Adrenal gland (tissue), 12 donors: Measurements from ENCODE around the gene CACNA1I. TPM values are rescaled to one million over a fixed set of nuclear protein-coding genes. Genes with fewer than 3 reads are reported as not detected.

Experiments used
- DNase-seq, 7 donors: peaks; one replicate each; pipeline ENCODE4 v3.0.0-alpha.2; 2019 to 2020
- H3K27ac ChIP-seq, 5 donors: fragments of 200-600 bp; sonication (generic) in 4 of 5; 1 replicate in 3 of 5; 2 replicates in 2 of 5; pipeline versions ENCODE4 v1.5.1 to v1.8.0; 2016 to 2020; ENCODE audit warnings: mild to moderate bottlenecking in 1 of 5
- H3K27me3 ChIP-seq: fragments of 200-600 bp; 2 replicates; pipeline ENCODE4 v1.8.0; 2021
- H3K36me3 ChIP-seq, 2 donors: fragments of 200-600 bp; replicated peaks in 1 of 2; 1 replicate in 1 of 2; 2 replicates in 1 of 2; pipeline versions ENCODE4 v1.5.1 to v1.8.0; 2018 to 2022
- H3K4me1 ChIP-seq, 2 donors: fragments of 200-600 bp; replicated peaks in 1 of 2; 1 replicate in 1 of 2; 2 replicates in 1 of 2; pipeline versions ENCODE4 v1.5.1 to v1.8.0; 2018 to 2021
- H3K4me3 ChIP-seq, 4 donors: fragments of 200-600 bp; sonication (generic) in 3 of 4; one replicate each; pipeline ENCODE4 v1.5.1; 2016 to 2018
- H3K9me3 ChIP-seq, 3 donors: fragments of 200-600 bp; sonication (generic) in 1 of 3; replicated peaks in 1 of 3; 1 replicate in 2 of 3; 2 replicates in 1 of 3; pipeline versions ENCODE4 v1.5.1 to v1.8.0; 2016 to 2021
- POLR2A ChIP-seq, 2 donors: fragments of 450-650 bp; IDR thresholded peaks; one replicate each; pipeline ENCODE4 v1.6.1; 2017; ENCODE audit warnings: antibody characterized with exemption in 2 of 2, mild to moderate bottlenecking in 2 of 2, moderate library complexity in 1 of 2
- WGBS, 4 donors: extraction: QIAGEN DNeasy Blood & Tissue Kit in 2 of 4; methylation state at CpG; one replicate each; pipeline versions ENCODE4 v1.1.5 to v1.1.7; 2013 to 2017; 5-methylcytosine and 5-hydroxymethylcytosine counted together
- intact Hi-C, 2 donors: fragments of 100-400 bp; cut with DNase I; formaldehyde crosslinking; loops; one replicate each; pipeline versions ENCODE4 v1.14.1 to v1.15.0; 2022 to 2023
- polyA plus RNA-seq, 3 donors: library from polyadenylated mRNA; stranded (reverse); fragments of 200-250 nt in 2 of 3; fragments of 350-450 nt in 1 of 3; fragmentation: Illumina TruSeq in 1 of 3; extraction: RNeasy Lipid Tissue Mini Kit (QIAGEN cat#74804) in 1 of 3; gene quantifications; one replicate each; pipeline ENCODE4 v1.2.3, GENCODE V29; 2013 to 2014
- total RNA-seq, 9 donors: library from RNA; depleted of rRNA in 4 of 9; stranded (reverse); fragments of >200 nt in 4 of 9; fragments of 120-200 nt in 1 of 9; fragmentation: NEBNext Ultra II Directional in 1 of 9; extraction: Animal tissue kit (Norgen Biotek cat#: 25700) in 1 of 9; gene quantifications; one replicate each; pipeline versions ENCODE4 v1.1.0 to v1.2.4, GENCODE V29; 2013 to 2023
- TF ChIP-seq, protein P1 (sequence below), 6 experiments: fragments of 450-650 bp in 4 of 6; fragments of 200-600 bp in 2 of 6; sonication (generic) in 1 of 6; IDR thresholded peaks; 1 replicate in 5 of 6; 2 replicates in 1 of 6; pipeline versions ENCODE4 v1.5.1 to v1.8.0; 2016 to 2021; ENCODE audit warnings: antibody characterized with exemption in 6 of 6, mild to moderate bottlenecking in 2 of 6, moderate library complexity in 1 of 6
- donor health status: healthy with polysubstance abuse.
- donor health status: Bipolar disorder and iron deficiency.
- donor health status: DM: yes; HTN: yes; CAD: no.
- donor health status: DM: no; HTN: no; CAD: no.
- donor health status: DM: no; HTN: no; CAD: no.
- donor health status: DM: yes; HTN: yes; CAD: no.

CACNA1I gene
- total and polyA plus RNA-seq, 12 donors, result 0.06 to 20.1 (median 3.2) TPM

DNA sequence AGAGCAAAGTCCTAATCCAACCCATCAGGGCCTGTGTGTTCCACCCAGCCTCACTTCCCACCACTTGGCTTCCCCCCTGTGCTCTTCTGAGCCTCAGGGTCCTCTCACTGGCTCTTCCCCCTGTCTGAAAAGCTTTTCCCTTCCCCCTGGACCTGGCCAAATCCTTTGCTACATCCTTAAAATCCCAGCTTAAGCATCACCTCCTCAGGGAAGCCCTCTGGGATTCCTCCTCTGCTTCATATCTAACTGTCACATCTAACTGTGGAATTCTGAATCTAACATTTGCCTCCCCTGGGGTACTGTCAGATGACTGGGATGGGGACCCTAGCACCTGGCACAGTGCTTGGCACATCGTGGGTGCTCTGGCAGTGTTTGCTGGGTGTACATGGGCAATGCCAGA lies 985 bp downstream of the CACNA1I start:
- H3K4me3 ChIP-seq, result no peak overlapping the region
- intact Hi-C loops, result no loop called here
- TF ChIP-seq, protein P1, sequence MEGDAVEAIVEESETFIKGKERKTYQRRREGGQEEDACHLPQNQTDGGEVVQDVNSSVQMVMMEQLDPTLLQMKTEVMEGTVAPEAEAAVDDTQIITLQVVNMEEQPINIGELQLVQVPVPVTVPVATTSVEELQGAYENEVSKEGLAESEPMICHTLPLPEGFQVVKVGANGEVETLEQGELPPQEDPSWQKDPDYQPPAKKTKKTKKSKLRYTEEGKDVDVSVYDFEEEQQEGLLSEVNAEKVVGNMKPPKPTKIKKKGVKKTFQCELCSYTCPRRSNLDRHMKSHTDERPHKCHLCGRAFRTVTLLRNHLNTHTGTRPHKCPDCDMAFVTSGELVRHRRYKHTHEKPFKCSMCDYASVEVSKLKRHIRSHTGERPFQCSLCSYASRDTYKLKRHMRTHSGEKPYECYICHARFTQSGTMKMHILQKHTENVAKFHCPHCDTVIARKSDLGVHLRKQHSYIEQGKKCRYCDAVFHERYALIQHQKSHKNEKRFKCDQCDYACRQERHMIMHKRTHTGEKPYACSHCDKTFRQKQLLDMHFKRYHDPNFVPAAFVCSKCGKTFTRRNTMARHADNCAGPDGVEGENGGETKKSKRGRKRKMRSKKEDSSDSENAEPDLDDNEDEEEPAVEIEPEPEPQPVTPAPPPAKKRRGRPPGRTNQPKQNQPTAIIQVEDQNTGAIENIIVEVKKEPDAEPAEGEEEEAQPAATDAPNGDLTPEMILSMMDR (IDR thresholded peaks at IDR 0.05), result no peak
- no peak for TF ChIP-seq POLR2A (IDR thresholded peaks at IDR 0.05)
- no peaks in the 10 kb centered on the region for H3K9me3 ChIP-seq
- no peaks in the 10 kb centered on the region for H3K36me3 ChIP-seq
- H3K4me1 ChIP-seq, result peaks cover 8 to 11% of the 10 kb centered on the region in 2 donors
- H3K27me3 ChIP-seq, result no peaks in the 10 kb centered on the region
- WGBS, 4 donors, result 65 to 90% (median 83%) methylated on average over 1 of the region's 1 CpG
- DNase-seq, result no peak
- no peak overlapping the region for H3K27ac ChIP-seq

DNA sequence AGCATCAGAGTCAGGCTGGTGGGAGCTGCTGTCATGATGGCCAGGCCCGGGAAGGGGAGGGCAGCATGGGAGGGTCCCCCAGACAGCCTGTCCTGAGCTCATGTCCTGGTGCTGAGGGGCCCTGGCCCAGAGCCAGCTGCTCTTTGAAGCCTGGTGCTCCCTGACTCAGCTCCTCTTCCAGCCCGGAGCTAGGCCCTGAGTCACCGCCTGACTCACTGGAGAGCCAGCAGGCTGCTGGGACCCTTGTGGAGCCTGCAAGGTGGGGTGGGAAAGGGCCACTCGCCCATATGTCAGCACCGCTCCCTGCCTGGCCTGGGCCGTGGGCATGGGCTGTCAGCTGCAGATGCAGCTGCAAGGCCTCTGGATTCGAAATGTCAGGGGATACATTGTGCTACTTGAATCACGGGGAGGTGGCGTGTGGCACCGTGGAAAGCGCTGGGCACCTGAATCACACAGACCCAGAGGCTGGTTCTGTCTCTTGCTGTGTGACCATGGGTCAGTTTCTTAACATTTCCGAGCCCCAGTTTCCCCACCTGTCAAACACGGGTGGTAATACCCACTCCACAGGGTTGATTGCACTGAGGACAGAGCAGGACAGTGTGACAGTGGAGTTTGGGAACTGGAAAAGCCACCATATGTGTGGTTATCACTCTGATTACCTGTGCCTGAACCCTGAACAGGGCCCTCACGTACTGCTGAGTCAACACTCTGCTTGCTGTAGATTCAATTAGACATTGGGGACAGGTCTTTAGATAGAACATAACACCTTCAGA lies 4.4 kb downstream of the CACNA1I start:
- intact Hi-C loops, result no loop called here

DNA sequence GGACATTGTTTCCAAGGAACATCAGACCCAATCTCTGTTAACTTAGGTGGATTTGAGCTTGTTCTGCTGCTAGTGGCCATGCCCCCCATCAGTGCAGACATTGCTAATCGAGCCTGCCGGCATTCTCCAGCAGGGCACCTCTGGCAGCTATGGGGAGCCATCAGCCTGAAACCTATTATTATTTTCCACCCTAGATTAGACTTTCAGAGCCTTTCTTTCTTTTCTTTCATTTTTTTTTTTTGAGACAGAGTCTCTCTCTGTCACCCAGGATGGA lies 4.9 kb downstream of the CACNA1I start:
- Histone ChIP-seq H3K4me1 (peaks cover 8 to 11% of the 10 kb centered on the region in 2 donors), H3K9me3 (no peaks in the 10 kb centered on the region), H3K36me3 (no peaks in the 10 kb centered on the region), H3K27ac (peak overlapping the region in 3 of 5 donors; percentile 57 to 90 (median 66)), H3K27me3 (no peaks in the 10 kb centered on the region), H3K4me3 (no peak overlapping the region)
- intact Hi-C loops, result no loop called here
- DNase-seq, result no peak
- 77 to 93% (median 84%) methylated on average over 2 of the region's 2 CpGs for WGBS, 4 donors
- TF ChIP-seq, protein P1 (IDR thresholded peaks at IDR 0.05), result no peak
- no peak for TF ChIP-seq POLR2A (IDR thresholded peaks at IDR 0.05)

More for the DNA sequence above, 4.4 kb downstream of the CACNA1I start:
- peak; percentile 84 to 97 (median 92) for DNase-seq
- WGBS, 4 donors, result 50 to 57% (median 53%) methylated on average over 9 to 14 of the region's 14 CpGs
- Histone ChIP-seq H3K27ac (peak overlapping the region in 3 of 5 donors; percentile 57 to 90 (median 66)), H3K36me3 (no peaks in the 10 kb centered on the region), H3K9me3 (no peaks in the 10 kb centered on the region), H3K4me3 (no peak overlapping the region), H3K4me1 (peaks cover 8 to 11% of the 10 kb centered on the region in 2 donors), H3K27me3 (no peaks in the 10 kb centered on the region)
- TF ChIP-seq POLR2A (IDR thresholded peaks at IDR 0.05), result no peak
- TF ChIP-seq, protein P1 (IDR thresholded peaks at IDR 0.05), result no peak

DNA sequence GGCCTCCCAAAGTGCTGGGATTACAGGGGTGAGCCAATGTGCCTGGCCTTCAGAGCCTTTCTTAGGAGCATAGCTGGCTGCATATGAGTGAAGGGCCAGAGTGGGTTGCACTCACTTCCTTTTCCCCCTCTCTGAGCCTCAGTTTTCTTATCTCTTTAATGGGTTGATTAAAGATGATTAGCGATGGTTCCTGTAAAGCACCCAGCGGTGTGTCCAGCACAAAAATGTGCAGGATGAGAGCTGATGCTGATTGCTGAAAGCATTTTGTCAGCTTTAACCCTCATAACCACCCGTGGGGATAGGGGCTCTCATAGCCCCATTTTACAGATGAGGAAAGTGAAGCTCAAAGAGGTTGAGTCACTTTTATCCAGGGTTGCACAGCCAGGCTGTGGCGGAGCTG lies 5.5 kb downstream of the CACNA1I start:
- WGBS, 4 donors, result 78 to 88% (median 83%) methylated on average over 4 of the region's 4 CpGs
- intact Hi-C loops, result no loop called here
- no peak for DNase-seq
- TF ChIP-seq POLR2A (IDR thresholded peaks at IDR 0.05), result no peak
- TF ChIP-seq, protein P1 (IDR thresholded peaks at IDR 0.05), result no peak
- no peak overlapping the region for H3K27ac ChIP-seq
- no peaks in the 10 kb centered on the region for H3K27me3 ChIP-seq
- H3K4me1 ChIP-seq, result peaks cover 8 to 11% of the 10 kb centered on the region in 2 donors
- no peaks in the 10 kb centered on the region for H3K9me3 ChIP-seq
- H3K36me3 ChIP-seq, result no peaks in the 10 kb centered on the region
- no peak overlapping the region for H3K4me3 ChIP-seq
